ENCODE measurements around the gene WDR74. TPM values are rescaled to one million over a fixed set of nuclear protein-coding genes. Genes with fewer than 3 reads are reported as not detected.

The WDR74 gene
- total and polyA plus RNA-seq, 2 of the 13 experiments (the other 11 are each of a cell fraction or from before 2014, with no cell fraction given): 77.0 to 83.3 TPM

DNA sequence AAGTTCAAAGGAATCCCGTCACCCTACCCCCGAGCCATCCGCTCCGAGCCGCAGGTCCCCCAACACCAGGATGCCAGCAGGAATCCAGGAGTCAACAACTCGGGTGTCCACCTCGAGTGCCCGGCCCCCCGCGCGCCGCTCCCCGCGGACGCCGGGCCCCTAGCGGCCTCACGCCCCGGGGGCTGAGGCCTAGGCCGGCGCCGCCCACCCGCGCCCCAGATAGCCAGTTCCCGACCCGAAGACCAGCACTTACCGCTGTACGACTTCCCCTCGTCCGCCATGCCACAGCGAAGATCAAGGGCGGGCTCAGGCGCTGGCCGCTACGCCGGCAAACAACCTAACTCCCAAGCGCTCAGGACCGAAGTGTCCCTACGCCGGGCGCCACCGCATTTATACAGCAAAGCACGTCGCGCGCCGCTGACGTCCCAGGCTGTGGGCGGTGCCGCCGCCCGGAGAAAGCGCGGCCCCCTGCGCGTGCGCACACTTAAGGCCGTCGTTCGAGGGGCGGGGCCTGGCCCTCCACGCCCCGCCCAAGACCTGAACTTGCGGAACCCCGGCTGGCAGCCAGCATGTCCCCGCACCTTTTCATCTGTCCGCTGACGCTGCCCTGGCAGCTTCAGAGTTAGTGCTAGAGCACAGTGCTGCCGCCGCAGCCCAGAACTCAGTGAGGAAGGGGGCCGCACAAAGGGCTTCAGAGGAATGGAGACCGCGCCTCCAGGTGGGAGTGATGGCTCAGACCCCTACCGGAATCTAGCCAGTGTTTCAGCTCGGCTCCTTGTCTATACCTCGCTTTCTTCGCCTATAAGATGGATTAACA lies 34.1 kb downstream of the WDR74 start, which contains the start of gene NXF1 (continued):
- TF ChIP-seq SIX1 (CRISPR knock-in tag; IDR thresholded peaks at IDR 0.05; ENCODE audit: borderline replicate concordance) (peak; percentile 50; the same call in 1 of the 2 replicates), ZBTB7A (CRISPR knock-in tag; IDR thresholded peaks at IDR 0.05) (no peak), ATRX (CRISPR knock-in tag; IDR thresholded peaks at IDR 0.05; ENCODE audit: borderline replicate concordance) (no peak), KAT8 (CRISPR knock-in tag; IDR thresholded peaks at IDR 0.05) (peak; percentile 95), MIER3 (CRISPR knock-in tag; IDR thresholded peaks at IDR 0.05; ENCODE audit: borderline replicate concordance) (peak; percentile 77; the same call in 1 of the 2 replicates), RBM39 (IDR thresholded peaks at IDR 0.05; ENCODE audit: low read depth, low read length, poor library complexity, severe bottlenecking) (peak; percentile 98), MAFG (CRISPR knock-in tag; IDR thresholded peaks at IDR 0.05) (no peak), SALL2 (CRISPR knock-in tag; IDR thresholded peaks at IDR 0.05) (peak; percentile 71; the same call in 1 of the 2 replicates), SUZ12 (IDR thresholded peaks at IDR 0.05; ENCODE audit: low read depth, low read length) (no peak), ZFP62 (CRISPR knock-in tag; IDR thresholded peaks at IDR 0.05) (no peak), NR2C2 (CRISPR knock-in tag; IDR thresholded peaks at IDR 0.05; ENCODE audit: borderline replicate concordance) (peak; percentile 58; the same call in 1 of the 2 replicates), ZNF557 (CRISPR knock-in tag; IDR thresholded peaks at IDR 0.05) (no peak), ZNF652 (CRISPR knock-in tag; IDR thresholded peaks at IDR 0.05; ENCODE audit: borderline replicate concordance, low read depth) (no peak), SRF (IDR thresholded peaks at IDR 0.05; ENCODE audit: low read depth, low read length) (0 out of 2 replicates have a peak, but pooled peaks have one; percentile 43), RFX5 (IDR thresholded peaks at IDR 0.05; ENCODE audit: low read depth, low read length) (no peak), ZBTB3 (CRISPR knock-in tag; IDR thresholded peaks at IDR 0.05; ENCODE audit: borderline replicate concordance, low read depth) (no peak; the same call in 1 of the 2 replicates), RORA (CRISPR knock-in tag; IDR thresholded peaks at IDR 0.05) (no peak), HNRNPUL1 (IDR thresholded peaks at IDR 0.05; ENCODE audit: low read depth, low read length) (no peak), JARID2 (CRISPR knock-in tag; IDR thresholded peaks at IDR 0.05; ENCODE audit: insufficient replicate concordance) (no peak)
- TF ChIP-seq, protein P1, sequence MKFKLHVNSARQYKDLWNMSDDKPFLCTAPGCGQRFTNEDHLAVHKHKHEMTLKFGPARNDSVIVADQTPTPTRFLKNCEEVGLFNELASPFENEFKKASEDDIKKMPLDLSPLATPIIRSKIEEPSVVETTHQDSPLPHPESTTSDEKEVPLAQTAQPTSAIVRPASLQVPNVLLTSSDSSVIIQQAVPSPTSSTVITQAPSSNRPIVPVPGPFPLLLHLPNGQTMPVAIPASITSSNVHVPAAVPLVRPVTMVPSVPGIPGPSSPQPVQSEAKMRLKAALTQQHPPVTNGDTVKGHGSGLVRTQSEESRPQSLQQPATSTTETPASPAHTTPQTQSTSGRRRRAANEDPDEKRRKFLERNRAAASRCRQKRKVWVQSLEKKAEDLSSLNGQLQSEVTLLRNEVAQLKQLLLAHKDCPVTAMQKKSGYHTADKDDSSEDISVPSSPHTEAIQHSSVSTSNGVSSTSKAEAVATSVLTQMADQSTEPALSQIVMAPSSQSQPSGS (CRISPR knock-in tag; IDR thresholded peaks at IDR 0.05): peak; percentile 88
- TF ChIP-seq, protein P2, sequence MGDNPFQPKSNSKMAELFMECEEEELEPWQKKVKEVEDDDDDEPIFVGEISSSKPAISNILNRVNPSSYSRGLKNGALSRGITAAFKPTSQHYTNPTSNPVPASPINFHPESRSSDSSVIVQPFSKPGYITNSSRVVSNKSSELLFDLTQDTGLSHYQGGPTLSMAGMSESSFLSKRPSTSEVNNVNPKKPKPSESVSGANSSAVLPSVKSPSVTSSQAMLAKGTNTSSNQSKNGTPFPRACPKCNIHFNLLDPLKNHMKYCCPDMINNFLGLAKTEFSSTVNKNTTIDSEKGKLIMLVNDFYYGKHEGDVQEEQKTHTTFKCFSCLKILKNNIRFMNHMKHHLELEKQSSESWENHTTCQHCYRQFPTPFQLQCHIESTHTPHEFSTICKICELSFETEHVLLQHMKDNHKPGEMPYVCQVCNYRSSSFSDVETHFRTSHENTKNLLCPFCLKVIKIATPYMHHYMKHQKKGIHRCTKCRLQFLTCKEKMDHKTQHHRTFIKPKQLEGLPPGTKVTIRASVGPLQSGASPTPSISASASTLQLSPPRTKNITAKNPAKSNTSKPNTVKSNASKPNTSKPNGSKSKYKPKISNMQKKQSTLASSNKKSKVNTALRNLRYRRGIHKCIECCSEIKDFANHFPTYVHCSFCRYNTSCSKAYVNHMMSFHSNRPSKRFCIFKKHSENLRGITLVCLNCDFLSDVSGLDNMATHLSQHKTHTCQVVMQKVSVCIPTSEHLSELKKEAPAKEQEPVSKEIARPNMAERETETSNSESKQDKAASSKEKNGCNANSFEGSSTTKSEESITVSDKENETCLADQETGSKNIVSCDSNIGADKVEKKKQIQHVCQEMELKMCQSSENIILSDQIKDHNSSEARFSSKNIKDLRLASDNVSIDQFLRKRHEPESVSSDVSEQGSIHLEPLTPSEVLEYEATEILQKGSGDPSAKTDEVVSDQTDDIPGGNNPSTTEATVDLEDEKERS (CRISPR knock-in tag; IDR thresholded peaks at IDR 0.05): 0 out of 2 replicates have a peak, but pooled peaks have one; percentile 48
- TF ChIP-seq, protein P3, sequence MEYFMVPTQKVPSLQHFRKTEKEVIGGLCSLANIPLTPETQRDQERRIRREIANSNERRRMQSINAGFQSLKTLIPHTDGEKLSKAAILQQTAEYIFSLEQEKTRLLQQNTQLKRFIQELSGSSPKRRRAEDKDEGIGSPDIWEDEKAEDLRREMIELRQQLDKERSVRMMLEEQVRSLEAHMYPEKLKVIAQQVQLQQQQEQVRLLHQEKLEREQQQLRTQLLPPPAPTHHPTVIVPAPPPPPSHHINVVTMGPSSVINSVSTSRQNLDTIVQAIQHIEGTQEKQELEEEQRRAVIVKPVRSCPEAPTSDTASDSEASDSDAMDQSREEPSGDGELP (IDR thresholded peaks at IDR 0.05; ENCODE audit: borderline replicate concordance, low read depth): peak; percentile 24; the same call in 1 of the 2 replicates
- TF ChIP-seq, protein P4, sequence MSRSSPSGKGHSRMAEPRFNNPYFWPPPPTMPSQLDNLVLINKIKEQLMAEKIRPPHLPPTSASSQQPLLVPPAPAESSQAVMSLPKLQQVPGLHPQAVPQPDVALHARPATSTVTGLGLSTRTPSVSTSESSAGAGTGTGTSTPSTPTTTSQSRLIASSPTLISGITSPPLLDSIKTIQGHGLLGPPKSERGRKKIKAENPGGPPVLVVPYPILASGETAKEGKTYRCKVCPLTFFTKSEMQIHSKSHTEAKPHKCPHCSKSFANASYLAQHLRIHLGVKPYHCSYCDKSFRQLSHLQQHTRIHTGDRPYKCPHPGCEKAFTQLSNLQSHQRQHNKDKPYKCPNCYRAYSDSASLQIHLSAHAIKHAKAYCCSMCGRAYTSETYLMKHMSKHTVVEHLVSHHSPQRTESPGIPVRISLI (CRISPR knock-in tag; IDR thresholded peaks at IDR 0.05; ENCODE audit: borderline replicate concordance): no peak

All from HepG2 (cell line).